Measurements from ENCODE around the gene P2RX1.

The P2RX1 gene

DNA sequence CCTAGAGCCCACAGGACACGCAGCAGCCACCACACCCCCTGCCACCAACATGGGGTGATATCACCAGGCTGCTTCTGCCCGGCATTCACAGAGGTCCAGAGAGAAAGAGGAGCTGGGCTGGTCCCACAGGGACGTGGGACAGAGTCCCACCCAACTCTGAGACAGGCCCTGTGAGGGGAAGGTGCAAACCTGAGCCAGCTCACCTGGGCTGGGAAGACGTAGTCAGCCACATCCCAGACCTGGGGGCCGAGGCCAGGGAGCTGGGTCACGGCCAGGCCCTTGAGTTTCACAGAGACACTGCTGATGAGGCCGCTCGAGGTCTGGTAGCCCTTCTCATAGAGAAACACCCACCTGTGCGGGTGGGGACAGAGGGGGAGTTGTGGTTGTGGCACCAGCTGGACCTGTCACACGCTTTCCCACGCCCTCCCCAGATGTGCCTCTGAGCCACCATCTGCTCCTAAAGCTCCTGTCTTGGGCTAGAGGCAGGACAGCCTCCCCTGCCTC lies 11.2 kb downstream of the P2RX1 start:
- no peaks in the 10 kb centered on the region for H3K9me3 ChIP-seq
- H3K27ac ChIP-seq: no peak overlapping the region
- H3K4me1 ChIP-seq (ENCODE audit: control insufficient read depth in 1 of 2, insufficient read depth in 1 of 2, low read depth in 1 of 2, low read length in 1 of 2): peaks cover under 1 to 3% of the 10 kb centered on the region in 2 experiments
- H3K4me3 ChIP-seq (ENCODE audit: low read depth in 1 of 2, low read length in 1 of 2): no peak overlapping the region
- peaks cover 82% of the 10 kb centered on the region for H3K36me3 ChIP-seq
- H3K27me3 ChIP-seq: no peaks in the 10 kb centered on the region
- TF ChIP-seq, protein P1, sequence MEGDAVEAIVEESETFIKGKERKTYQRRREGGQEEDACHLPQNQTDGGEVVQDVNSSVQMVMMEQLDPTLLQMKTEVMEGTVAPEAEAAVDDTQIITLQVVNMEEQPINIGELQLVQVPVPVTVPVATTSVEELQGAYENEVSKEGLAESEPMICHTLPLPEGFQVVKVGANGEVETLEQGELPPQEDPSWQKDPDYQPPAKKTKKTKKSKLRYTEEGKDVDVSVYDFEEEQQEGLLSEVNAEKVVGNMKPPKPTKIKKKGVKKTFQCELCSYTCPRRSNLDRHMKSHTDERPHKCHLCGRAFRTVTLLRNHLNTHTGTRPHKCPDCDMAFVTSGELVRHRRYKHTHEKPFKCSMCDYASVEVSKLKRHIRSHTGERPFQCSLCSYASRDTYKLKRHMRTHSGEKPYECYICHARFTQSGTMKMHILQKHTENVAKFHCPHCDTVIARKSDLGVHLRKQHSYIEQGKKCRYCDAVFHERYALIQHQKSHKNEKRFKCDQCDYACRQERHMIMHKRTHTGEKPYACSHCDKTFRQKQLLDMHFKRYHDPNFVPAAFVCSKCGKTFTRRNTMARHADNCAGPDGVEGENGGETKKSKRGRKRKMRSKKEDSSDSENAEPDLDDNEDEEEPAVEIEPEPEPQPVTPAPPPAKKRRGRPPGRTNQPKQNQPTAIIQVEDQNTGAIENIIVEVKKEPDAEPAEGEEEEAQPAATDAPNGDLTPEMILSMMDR (IDR thresholded peaks at IDR 0.05): no peak

DNA sequence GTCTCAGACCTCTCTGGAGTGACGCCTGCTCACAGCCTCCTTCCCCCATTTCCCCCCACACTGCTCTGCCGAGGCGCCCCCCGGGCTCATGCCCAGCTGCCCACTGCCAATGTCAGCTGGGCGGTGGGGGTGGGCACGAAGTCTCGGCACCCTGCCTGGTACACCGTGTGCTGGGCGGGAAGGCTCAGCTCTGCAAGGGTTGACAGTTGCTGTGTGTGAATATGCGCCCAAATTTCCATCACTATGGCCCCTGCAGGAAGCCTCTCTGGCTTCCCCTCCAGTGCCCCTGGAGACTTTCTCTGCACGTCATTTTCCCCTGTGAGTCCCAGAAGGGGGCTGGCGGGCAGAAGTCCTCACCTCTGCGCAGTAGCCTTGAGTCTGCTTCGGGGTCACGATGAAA lies 11.8 kb downstream of the P2RX1 start:
- no peak overlapping the region for H3K27ac ChIP-seq
- peaks cover 88% of the 10 kb centered on the region for H3K36me3 ChIP-seq
- no peaks in the 10 kb centered on the region for H3K9me3 ChIP-seq
- peaks cover 0 to 3% of the 10 kb centered on the region in 2 experiments for H3K4me1 ChIP-seq (ENCODE audit: control insufficient read depth in 1 of 2, insufficient read depth in 1 of 2, low read depth in 1 of 2, low read length in 1 of 2)
- TF ChIP-seq, protein P1 (IDR thresholded peaks at IDR 0.05): no peak
- H3K27me3 ChIP-seq: no peaks in the 10 kb centered on the region
- no peak overlapping the region for H3K4me3 ChIP-seq (ENCODE audit: low read depth in 1 of 2, low read length in 1 of 2)

DNA sequence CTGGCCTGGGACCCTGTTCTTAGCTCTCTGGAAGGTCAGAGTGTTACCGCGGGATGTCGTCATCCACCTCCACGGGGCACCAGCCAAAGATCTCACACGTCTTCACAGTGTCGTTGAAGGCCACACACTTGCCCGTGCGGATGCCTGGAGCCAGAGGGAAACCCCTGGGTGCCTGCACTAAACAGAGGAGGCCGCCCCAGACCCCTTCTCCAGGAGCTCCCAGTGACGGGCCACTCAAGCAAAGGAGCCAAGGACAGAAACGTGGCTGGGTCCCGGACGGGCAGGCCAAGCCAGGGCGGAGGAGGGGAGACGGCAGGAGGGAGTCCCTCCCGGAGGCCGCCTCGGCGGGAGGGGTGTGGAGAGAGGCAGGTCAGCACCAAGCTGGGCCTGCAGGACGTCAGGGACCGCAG lies 12.4 kb downstream of the P2RX1 start:
- Histone ChIP-seq H3K4me1 (ENCODE audit: control insufficient read depth in 1 of 2, insufficient read depth in 1 of 2, low read depth in 1 of 2, low read length in 1 of 2) (peaks cover 0 to 3% of the 10 kb centered on the region in 2 experiments), H3K27ac (no peak overlapping the region), H3K27me3 (no peaks in the 10 kb centered on the region), H3K4me3 (ENCODE audit: low read depth in 1 of 2, low read length in 1 of 2) (no peak overlapping the region), H3K36me3 (peaks cover 94% of the 10 kb centered on the region), H3K9me3 (no peaks in the 10 kb centered on the region)
- TF ChIP-seq, protein P1 (IDR thresholded peaks at IDR 0.05): no peak

DNA sequence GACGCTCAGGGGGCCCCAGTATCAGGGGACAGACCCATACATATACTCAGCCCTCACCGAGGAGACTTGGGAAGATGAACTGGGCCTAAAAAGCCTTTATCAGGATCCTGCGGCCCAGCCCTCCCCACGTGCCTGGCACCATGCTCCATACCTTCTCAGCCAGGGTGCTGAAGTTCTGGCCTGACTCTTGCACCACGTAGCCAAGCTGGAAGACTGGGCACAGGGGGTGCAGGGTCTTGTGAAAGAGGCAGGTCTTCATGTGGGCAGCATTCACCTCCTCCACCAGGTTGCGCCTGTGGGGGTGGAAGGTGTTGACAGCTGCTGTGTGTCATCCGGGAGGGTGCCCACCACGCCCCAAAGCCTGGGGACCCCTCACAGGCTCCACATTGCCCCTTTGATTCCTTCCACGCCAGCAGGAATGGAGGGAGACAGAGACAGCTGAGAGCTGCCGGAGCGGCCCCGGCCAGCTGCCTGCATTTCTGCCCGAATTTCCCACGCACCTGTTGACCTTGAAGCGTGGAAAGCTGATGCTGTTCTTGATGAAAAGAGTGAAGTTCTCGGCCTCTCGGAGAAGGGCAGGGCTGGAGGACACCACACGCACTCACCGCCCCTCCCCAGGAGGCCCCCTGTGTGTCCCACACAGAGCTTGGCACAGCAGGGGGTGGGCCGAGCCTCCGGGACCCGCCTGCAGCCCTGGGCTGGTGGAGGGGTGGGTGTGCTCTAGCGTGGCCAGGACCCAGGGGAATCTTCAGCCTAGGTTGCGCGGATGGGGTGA lies 13.0 kb downstream of the P2RX1 start:
- no peaks in the 10 kb centered on the region for H3K9me3 ChIP-seq
- H3K4me3 ChIP-seq (ENCODE audit: low read depth in 1 of 2, low read length in 1 of 2): no peak overlapping the region
- no peak overlapping the region for H3K27ac ChIP-seq
- peaks cover 95% of the 10 kb centered on the region for H3K36me3 ChIP-seq
- TF ChIP-seq, protein P1 (IDR thresholded peaks at IDR 0.05): no peak
- H3K27me3 ChIP-seq: no peaks in the 10 kb centered on the region
- H3K4me1 ChIP-seq (ENCODE audit: control insufficient read depth in 1 of 2, insufficient read depth in 1 of 2, low read depth in 1 of 2, low read length in 1 of 2): peaks cover 0 to 3% of the 10 kb centered on the region in 2 experiments

DNA sequence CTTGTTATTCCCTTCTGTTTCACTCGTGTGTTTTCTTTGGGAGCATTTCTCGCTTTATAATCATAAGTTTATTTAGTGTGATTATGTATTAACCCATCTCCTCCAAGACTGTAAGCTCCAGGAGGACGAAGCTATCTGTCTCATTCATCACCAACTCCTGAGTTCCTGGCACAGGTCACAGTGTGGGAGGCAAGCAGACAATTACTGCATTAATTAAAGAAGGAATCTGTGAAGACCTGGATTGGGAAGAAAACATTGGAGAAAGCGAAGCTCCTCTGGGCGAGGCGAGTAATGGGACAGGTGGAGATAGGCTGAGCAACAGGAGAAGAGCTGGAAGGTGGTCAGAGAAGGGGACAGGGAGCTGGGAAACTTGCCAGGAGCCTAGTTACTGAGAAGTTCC lies 15.6 kb downstream of the P2RX1 start:
- Histone ChIP-seq H3K9me3 (no peaks in the 10 kb centered on the region), H3K27ac (no peak overlapping the region), H3K36me3 (peaks cover 97% of the 10 kb centered on the region), H3K4me1 (ENCODE audit: control insufficient read depth in 1 of 2, insufficient read depth in 1 of 2, low read depth in 1 of 2, low read length in 1 of 2) (peaks cover 3 to 5% of the 10 kb centered on the region in 2 experiments), H3K4me3 (ENCODE audit: low read depth in 1 of 2, low read length in 1 of 2) (no peak overlapping the region), H3K27me3 (no peaks in the 10 kb centered on the region)
- TF ChIP-seq, protein P1 (IDR thresholded peaks at IDR 0.05): no peak

All from neutrophil (primary cell).